Activated T-cell treated with anti-CD3 and anti-CD28 coated beads, Interleukin-2, amount 50 U/mL, for 24 hours (primary cell): ENCODE data around the gene SDR9C7.
"Not testable (repeated sequence)": the region's sequence is repeated elsewhere in the genome, so short reads cannot be mapped to it uniquely, and the experiment has no call there.

Source experiments
- DNase-seq: peaks from one replicate; pipeline ENCODE4 v3.0.0-alpha.2; 2020
- H3K27ac Mint-ChIP-seq: 2 replicates; pipeline ENCODE4 v1.8.0; 2020; ENCODE audit warnings: mild to moderate bottlenecking, mixed read lengths
- H3K27me3 Mint-ChIP-seq: 2 replicates; pipeline ENCODE4 v1.8.0; 2020; ENCODE audit warnings: mixed read lengths
- H3K36me3 Mint-ChIP-seq: 2 replicates; pipeline ENCODE4 v1.8.0; 2020; ENCODE audit warnings: low read depth, mixed read lengths
- H3K4me1 Mint-ChIP-seq: 2 replicates; pipeline ENCODE4 v1.8.0; 2020; ENCODE audit warnings: low read depth, mixed read lengths
- H3K4me3 Mint-ChIP-seq: 2 replicates; pipeline ENCODE4 v1.8.0; 2020; ENCODE audit warnings: mild to moderate bottlenecking, moderate library complexity, mixed read lengths
- H3K9me3 Mint-ChIP-seq: 2 replicates; pipeline ENCODE4 v1.8.0; 2020; ENCODE audit warnings: mixed read lengths

SDR9C7 gene

GRCh38 chr12:56880125-56880992, 53.8 kb downstream of the SDR9C7 start:
- Mint-ChIP-seq H3K4me3 (no peak overlapping the region), H3K4me1 (no peaks in the 10 kb centered on the region), H3K9me3 (peaks cover 7% of the 10 kb centered on the region), H3K27me3 (peaks cover 34% of the 10 kb centered on the region), H3K27ac (no peak overlapping the region), H3K36me3 (no peaks in the 10 kb centered on the region)
- no peak for DNase-seq

- H3K4me1 Mint-ChIP-seq, H3K36me3 Mint-ChIP-seq, H3K4me3 Mint-ChIP-seq, H3K9me3 Mint-ChIP-seq, H3K27ac Mint-ChIP-seq, DNase-seq: not testable (repeated sequence)
- peaks cover 32% of the 10 kb centered on the region for H3K27me3 Mint-ChIP-seq
Measured at GRCh38 chr12:56879240-56880124, 54.7 kb downstream of the SDR9C7 start.

GRCh38 chr12:56878010-56878339, 56.2 kb downstream of the SDR9C7 start:
- Mint-ChIP-seq H3K9me3 (peaks cover 7% of the 10 kb centered on the region), H3K27ac (no peak overlapping the region), H3K4me3 (no peak overlapping the region), H3K27me3 (peaks cover 30% of the 10 kb centered on the region), H3K36me3 (no peaks in the 10 kb centered on the region), H3K4me1 (no peaks in the 10 kb centered on the region)
- no peak for DNase-seq

- Mint-ChIP-seq H3K36me3 (no peaks in the 10 kb centered on the region), H3K27ac (no peak overlapping the region), H3K4me3 (no peak overlapping the region), H3K9me3 (peaks cover 4% of the 10 kb centered on the region), H3K4me1 (no peaks in the 10 kb centered on the region), H3K27me3 (peaks cover 30% of the 10 kb centered on the region)
- no peak for DNase-seq
Measured at GRCh38 chr12:56877195-56878009, 56.8 kb downstream of the SDR9C7 start.

- DNase-seq: no peak
- Mint-ChIP-seq H3K27ac (no peak overlapping the region), H3K4me3 (no peak overlapping the region), H3K9me3 (no peaks in the 10 kb centered on the region), H3K27me3 (peaks cover 29% of the 10 kb centered on the region), H3K36me3 (no peaks in the 10 kb centered on the region), H3K4me1 (no peaks in the 10 kb centered on the region)
Measured at GRCh38 chr12:56874821-56875220, 59.4 kb downstream of the SDR9C7 start.

- Mint-ChIP-seq H3K27me3 (peaks cover 40% of the 10 kb centered on the region), H3K9me3 (no peaks in the 10 kb centered on the region), H3K27ac (no peak overlapping the region), H3K36me3 (no peaks in the 10 kb centered on the region), H3K4me1 (no peaks in the 10 kb centered on the region), H3K4me3 (no peak overlapping the region)
- DNase-seq: no peak
Measured at GRCh38 chr12:56873382-56873781, 60.8 kb downstream of the SDR9C7 start.
